HG02943 (cell line): ENCODE measurements around the gene IPO4.

Source experiments
- ATAC-seq: cut with Tn5 transposase; IDR thresholded peaks from one replicate; pipeline ENCODE4 v1.9.1; 2021; ENCODE audit warnings: mild to moderate bottlenecking, low read depth, moderate library complexity; ENCODE audit not compliant: unreplicated experiment

Gene IPO4

GRCh38 chr14:24177041-24177825 lies 11.4 kb downstream of the IPO4 start:
- no peak for ATAC-seq

DNA sequence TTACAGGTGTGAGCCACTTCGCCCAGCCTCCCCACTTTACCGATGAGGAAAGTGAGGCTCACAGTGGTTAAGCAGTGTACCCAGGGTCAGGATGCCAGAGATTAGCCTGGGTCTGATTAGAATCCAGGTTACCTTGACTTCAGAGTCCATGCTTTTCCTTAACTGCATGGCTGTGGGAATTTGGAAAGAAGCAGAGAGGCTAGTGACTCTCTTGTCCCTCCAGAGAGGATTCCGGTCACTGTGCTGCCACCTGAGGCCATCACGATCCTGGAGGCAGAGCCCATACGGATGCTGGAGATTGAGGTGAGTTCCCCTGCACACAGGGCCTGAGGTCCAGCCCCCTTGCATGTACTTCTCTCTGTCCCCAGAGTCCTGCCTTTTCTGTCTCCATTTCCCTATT lies 12.0 kb downstream of the IPO4 start:
- ATAC-seq = no peak

DNA sequence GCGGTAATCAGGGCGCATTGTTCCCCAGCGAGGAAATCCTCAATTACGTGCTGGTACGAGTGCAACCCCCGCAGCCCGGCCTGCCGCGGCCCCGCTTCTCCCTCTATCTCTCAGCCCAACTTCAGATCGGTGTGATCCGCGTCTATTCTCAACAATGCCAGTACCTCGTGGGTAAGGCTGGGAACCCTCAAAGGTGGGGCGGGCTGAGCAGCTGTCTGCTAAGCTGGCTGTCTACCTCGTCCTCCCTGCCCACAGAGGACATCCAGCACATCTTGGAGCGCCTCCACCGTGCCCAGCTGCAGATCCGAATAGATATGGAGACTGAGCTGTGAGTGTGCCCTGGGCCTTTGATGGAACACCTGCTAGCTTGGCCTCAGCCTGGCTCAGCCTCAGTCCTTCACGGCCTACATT lies 15.7 kb downstream of the IPO4 start:
- ATAC-seq = no peak

GRCh38 chr14:24172261-24172860 lies 16.3 kb downstream of the IPO4 start:
- no peak for ATAC-seq

DNA sequence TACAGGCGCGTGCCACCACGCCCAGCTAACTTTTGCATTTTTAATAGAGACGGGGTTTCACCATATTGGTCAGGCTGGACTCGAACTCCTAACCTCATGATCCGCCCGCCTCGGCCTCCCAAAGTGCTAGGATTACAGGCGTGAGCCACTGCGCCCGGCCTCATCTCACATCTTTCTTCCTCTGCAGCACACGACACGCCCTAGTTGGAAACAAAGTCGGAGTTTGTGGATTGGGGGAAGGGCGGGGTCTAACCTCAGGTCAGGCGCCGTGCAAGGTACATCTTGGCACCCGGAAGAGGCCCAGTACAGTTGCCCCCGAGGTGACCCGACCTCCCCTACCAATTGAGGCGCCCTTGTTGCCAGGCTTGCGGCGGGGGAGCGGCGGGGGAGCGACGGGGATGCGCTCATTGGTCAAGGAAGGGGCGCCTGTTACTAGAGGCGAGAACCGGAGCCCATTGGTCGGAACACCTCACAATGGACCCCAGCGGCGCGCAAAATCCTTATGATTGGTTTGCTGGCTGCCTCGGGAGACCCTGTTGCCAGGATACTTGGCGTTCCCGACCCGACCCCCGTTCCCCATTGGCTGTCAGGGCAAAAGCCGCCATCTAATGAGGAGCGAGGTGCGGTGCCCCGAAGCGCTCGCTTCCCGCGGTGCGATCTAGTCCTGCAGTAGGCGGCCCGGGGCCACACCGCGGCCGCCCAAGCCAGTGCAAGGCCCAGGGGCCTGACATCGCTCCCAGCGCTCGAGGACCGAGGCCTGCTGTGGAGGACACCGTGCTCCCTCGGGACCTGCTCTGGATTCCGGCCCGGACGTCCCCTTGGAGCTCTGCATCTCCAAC lies 17.0 kb downstream of the IPO4 start, which contains the start of gene REC8:
Gene REC8 (plus strand): TSS at position 659 of the 839 bp plus-strand sequence. CDS start 473 bp downstream, outside the sequence.
- peak; percentile 81 for ATAC-seq

DNA sequence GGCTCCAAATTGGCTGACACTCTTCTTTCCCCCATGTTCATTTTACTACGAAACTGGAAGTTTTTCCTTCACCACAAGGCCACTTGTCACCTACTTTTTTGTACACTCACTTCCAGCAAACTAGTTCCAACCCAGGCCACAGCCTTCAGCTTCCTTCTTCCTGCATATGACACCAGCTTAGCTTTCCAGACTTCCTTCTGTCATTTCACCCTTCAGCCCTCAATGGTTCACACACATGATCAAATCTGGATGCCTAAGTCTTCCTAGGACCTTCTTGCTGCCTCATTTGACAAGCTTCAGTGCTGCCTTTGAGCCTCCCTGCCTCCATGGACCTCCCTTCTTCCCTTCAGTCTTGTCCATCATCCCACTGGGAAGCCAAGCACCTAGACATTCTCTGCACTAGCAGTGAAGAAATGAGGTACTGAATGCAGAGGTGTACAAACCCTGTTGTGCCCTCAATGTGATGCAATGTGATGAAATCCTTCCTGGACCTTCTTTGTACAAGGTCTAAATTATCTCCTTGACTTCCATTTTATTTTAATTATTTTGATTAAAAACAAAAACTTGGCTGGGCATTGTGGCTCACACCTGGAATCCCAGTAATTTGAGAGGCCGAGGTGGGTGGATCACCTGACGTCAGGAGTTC lies 21.0 kb downstream of the IPO4 start:
- ATAC-seq = no peak

DNA sequence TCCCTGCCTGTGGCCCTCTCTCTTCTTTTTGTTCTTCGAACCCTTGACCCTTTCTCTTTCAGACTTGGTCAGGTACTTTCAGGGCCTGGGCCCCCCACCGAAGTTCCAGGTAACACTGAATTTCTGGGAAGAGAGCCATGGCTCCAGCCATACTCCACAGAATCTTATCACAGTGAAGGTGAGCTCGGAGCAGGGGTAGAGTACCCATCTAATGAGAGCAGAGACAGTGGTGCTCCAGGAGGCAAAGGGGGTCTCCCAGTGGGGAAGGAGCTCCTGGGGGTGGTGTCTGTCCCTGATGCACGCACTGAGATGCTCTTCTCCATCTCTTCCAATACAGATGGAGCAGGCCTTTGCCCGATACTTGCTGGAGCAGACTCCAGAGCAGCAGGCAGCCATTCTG lies 22.8 kb downstream of the IPO4 start:
- ATAC-seq = no peak

- no peak for ATAC-seq
Measured at GRCh38 chr14:24164518-24164991, 24.1 kb downstream of the IPO4 start.

DNA sequence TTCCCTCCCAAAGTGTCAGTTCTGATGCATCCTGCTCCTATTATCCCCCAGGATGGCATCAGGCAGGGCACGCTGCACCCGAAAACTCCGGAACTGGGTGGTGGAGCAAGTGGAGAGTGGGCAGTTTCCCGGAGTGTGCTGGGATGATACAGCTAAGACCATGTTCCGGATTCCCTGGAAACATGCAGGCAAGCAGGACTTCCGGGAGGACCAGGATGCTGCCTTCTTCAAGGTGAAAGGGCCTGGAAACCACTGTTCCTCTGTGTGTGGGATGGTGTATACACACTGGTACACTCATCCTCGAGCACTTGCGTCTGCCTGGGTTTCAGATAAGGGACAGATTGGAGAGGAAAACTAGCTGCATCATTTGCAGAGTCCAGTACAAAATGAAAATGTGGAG lies 26.5 kb downstream of the IPO4 start:
- no peak for ATAC-seq

DNA sequence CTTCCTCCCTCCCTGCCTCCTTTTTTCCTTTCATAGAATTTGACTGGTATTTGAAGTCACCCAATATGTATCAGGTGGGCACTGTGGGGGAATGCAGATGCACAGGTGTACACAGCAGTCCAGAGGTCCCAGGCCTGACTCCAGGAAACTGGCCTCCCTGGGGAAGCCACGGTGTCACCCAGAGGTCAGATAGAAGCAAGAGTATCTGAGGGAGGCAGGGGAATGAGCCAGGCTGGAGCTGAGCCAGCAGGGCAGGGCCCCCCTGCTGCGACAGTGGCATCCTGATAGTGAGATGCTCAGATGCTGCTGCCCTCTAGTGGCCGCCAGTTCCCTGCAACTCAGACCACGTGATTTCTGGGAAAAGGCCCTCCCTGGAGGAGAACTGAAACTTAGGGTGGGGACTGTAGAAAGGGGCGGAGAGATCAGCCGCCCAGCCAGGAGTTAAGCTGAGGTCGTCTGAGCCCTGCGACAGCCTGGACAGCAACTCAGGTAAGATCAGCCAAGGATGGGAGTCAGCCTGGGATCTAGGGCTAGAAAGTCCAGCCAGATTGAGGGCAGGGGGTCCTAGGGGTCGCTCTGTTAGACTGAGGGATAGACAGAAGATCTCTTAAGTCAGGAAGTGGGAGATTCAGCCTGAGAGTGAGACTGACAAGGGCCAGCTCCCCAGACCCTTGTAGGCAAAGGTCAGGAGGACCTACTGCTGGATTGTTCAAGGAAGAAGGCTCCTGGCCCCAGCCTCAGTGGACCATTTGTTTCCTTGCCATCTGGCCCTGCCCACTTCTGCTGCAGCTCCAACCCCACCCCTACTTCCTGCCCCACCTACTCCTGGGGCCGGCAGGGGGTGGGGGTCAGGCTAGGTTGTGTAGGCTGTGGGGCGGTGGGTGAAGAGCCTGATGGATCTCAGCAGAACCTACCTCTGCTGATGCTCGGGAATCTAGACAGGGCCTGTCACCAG lies 27.5 kb downstream of the IPO4 start, which contains the start of gene IRF9:
Gene IRF9 (plus strand): TSS at position 416 of the 955 bp plus-strand sequence. CDS start 880 bp downstream, outside the sequence.
- ATAC-seq = peak; percentile 80

- no peak for ATAC-seq
Measured at GRCh38 chr14:24160499-24160849, 28.1 kb downstream of the IPO4 start.

DNA sequence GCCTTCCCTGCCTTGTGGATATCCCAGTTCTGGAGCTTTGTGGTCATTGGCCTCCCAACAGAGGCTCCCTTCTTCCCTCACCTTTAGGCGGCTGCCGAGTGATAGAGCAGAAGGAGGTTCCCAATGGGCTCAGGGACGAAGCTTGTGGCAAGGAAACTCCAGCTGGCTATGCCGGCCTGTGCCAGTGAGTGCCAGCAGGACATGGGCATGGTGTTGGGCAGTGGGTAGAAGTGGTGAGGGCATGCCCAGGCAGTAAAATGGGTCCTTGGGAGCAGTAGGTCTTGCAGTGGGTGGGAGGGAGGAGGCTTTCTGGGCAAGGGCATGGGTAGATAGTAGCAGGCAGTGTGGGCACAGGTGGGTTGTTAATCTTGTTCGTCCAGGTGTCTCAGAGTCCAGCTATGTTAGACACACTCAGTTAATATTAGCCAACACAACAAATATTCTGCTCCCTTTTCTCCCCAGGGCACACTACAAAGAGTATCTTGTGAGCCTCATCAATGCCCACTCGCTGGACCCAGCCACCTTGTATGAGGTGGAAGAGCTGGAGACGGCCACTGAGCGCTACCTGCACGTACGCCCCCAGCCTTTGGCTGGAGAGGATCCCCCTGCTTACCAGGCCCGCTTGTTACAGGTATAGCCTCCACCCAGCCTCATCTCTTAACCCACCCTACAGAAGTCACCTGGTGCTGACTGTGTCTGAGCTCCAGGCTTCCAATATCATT lies 28.7 kb downstream of the IPO4 start:
- no peak for ATAC-seq

- ATAC-seq = no peak
Measured at GRCh38 chr14:24157331-24157730, 31.3 kb downstream of the IPO4 start.

DNA sequence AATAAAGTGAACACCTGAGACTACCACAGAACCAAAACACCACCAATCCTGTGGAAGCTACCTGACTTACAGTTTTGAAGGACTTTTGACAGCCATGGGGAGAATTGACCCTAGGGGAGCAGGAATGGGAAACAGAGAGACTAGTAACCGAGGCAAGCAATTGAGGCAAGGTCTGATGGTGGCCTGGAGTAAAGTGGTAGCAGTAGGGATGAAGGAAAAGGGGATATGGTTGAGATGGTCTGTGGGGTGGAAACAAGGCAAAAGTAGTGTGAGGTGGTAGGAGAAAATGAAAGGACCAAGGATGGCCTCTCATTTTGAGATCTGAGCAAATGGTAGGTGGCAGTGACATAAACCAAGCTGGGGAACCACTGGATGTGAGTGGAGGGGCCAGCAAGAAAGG lies 31.8 kb downstream of the IPO4 start:
- no peak for ATAC-seq

DNA sequence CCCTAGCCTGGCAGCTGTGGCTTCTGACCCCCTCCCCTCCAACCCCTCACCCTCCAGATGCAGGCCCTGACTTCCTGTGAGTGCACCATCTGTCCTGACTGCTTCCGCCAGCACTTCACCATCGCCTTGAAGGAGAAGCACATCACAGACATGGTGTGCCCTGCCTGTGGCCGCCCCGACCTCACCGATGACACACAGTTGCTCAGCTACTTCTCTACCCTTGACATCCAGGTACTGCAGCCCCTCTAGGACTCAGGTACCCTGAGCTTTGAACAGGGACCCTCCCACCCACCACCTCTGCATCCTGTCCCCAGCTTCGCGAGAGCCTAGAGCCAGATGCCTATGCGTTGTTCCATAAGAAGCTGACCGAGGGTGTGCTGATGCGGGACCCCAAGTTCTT lies 33.5 kb downstream of the IPO4 start:
- no peak for ATAC-seq

GRCh38 chr14:24151404-24152080 lies 37.1 kb downstream of the IPO4 start:
- no peak for ATAC-seq

DNA sequence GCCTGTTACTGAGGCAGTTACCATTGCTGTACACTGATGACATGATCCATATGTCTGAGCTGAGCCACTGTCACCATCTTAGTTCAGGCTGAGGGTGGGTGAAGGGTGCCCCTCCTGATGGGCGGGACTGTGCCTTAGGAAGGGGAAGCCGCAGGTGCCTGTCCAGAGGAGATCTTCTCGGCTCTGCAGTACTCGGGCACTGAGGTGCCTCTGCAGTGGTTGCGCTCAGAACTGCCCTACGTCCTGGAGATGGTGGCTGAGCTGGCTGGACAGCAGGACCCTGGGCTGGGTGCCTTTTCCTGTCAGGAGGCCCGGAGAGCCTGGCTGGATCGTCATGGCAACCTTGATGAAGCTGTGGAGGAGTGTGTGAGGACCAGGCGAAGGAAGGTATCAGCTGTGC lies 37.6 kb downstream of the IPO4 start:
- no peak for ATAC-seq

DNA sequence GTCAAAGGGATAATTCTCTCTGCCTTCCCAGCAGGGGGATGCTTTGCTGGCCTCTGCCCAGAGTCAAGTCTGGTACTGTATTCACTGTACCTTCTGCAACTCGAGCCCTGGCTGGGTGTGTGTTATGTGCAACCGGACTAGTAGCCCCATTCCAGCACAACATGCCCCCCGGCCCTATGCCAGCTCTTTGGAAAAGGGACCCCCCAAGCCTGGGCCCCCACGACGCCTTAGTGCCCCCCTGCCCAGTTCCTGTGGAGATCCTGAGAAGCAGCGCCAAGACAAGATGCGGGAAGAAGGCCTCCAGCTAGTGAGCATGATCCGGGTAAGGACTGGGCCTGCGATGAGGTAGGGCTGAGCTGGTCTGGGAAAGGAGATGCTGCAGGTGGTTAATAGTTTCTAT lies 38.0 kb downstream of the IPO4 start:
- ATAC-seq = no peak
